8988T (cell line): ENCODE results near the gene YPEL2.

ENCODE experiments used
- DNase-seq: peaks from one replicate; pipeline ENCODE4 v3.0.0; 2011

Gene YPEL2

GRCh38 chr17:59330053-59330942 is 1.2 kb upstream of the YPEL2 start:
- DNase-seq: no peak

DNA sequence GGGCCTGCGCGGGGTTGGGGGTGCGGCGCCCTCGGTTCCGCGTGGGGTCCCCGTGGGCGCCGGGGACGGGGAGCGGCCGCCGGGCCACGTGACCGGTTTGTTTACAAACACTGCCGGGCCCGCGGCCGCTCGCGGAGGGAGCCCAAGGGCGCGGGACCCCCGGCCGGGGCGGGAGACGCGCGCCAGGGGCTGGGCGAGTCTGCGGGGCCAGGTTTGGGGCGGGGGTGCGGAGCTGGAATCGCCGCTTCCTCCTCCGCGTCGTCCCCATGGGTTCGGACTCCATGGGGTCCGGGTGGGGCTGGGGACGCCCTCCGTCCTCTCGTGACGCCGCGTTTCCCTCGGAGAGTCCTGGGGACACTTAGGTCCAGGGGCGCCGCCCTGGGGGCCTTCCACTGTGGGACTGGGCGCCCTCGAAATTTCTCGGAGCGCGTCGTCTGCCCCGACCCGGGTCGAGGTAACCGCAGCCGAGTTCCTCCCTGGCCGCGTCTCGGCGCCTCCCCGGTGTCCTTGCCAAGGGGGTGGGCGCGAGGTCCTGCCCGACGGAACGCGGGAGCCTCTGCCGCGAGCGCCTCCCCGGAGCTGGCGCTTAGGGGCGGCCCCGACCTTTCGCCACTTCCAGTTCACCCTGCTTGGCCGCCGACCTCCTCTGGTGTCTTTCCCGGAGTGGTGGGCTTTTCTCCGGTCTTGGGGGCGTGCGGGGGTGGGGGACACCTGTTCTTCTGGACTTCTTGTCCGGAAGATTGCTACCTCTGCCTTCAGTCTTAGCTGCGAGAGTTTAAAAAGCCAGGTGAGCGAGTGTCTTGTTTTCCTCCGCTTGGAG is 684 bp downstream of the YPEL2 start:
- DNase-seq: peak; percentile 18

DNA sequence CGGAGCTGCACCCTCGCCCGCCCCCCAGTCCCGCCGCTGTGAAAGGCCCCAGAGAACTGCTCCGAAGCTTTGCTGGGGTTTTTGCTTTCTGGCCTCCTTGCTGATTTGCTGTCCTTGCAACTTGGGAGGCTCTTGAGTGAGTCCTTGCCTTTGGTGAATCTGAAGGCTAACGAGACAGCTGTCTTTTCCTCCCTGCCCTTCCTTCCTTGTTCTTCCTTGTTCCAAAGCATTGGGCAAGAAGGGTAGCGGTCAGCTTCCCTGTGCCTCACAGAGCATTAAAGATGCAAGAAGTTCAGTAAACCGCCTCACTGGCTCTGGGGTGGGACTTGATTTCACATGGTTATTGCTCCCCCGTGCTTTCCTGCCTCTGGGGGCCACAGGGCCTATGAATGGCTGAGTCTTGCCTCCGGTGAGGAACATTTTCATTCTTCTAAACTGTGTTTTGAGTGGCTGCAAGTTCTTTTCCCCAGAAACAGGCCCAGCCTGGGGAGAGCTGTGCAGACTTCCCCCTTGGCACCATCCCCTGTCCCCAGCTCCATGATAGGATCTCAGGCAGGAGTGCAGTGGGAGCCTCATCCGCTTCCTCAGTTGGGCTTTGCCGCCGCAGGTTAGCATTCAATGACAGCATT is 1.4 kb downstream of the YPEL2 start:
- DNase-seq: no peak

- no peak for DNase-seq
Measured at GRCh38 chr17:59333836-59334235, 2.4 kb downstream of the YPEL2 start.

DNA sequence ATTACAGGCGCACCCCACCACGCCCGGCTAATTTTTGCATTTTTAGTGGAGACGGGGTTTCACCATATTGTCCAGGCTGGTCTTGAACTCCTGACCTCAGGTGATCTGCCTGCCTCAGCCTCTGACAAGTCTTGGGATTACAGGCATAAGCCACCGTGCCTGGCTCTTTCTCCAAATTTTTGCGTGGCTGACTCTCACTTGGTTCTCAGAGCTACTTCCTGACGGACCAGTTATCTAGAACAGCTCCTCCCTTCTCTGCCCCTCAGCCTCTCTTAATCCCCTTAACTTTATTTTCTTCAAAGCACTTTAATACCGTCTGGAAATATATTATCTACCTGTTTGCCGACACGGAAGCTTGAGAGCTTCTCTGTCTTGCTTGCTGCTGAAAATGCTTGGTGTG is 4.2 kb downstream of the YPEL2 start:
- DNase-seq: no peak

- no peak for DNase-seq
Measured at GRCh38 chr17:59337741-59338299, 6.4 kb downstream of the YPEL2 start.

DNA sequence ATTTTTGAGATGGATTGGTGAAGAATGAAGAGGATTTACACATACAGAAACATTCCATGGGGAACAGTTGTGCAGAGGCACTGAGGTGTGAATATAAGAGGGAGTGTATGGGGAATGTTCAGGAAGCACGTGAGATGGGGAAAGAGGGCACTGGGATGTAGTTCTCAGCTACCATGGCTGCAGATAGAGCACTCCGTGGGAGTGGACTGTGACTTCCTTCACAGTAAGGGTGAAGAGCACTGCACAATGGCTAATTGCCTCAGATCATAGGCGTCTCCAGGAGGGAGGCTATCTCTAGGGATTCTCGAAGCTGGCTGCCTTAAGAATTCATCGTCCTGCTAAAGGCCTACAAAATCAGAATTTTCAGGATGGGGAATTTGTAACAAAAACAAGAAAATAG is 7.0 kb downstream of the YPEL2 start:
- DNase-seq: no peak

DNA sequence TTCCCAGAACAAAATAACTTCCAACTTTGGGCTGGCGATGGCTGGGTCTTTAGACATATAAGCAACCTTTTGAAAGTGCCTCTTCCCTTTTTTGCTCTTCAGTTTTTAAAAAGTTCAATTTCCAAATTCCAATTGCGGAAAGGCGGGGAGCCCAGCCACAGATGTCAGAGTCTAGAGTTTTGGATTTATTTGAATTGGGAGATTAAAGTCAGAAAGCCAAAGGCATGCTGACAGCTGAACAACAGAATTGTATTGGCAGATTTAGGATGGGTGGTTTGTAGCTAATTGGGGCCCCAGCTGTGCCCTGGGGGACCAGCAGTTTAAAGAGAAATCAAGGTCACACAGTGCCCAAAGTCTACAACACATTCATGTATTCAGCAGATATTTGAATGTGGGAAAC is 10.5 kb downstream of the YPEL2 start:
- DNase-seq: no peak

- no peak for DNase-seq
Measured at GRCh38 chr17:59342681-59343131, 11.3 kb downstream of the YPEL2 start.

DNA sequence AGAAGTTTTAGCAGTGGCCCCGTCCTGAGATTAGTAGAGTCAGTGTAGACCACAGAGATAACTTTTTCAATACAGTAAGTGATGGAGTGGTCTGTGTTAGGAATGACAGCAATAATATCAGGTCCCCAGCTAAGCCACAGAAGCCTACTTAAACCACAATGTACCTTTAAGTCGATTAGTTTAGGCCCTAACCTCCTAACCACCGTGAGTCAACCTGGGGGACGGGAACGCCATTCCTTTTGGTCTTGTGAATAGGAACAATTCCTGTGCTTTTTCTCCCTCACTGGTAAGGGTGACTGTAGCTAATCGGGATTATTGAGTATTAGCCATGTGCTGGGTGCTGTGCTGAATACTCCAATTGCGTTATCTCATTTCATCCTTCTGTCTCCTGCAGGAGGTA is 14.0 kb downstream of the YPEL2 start:
- DNase-seq: no peak

- DNase-seq: no peak
Measured at GRCh38 chr17:59346341-59346740, 14.9 kb downstream of the YPEL2 start.

DNA sequence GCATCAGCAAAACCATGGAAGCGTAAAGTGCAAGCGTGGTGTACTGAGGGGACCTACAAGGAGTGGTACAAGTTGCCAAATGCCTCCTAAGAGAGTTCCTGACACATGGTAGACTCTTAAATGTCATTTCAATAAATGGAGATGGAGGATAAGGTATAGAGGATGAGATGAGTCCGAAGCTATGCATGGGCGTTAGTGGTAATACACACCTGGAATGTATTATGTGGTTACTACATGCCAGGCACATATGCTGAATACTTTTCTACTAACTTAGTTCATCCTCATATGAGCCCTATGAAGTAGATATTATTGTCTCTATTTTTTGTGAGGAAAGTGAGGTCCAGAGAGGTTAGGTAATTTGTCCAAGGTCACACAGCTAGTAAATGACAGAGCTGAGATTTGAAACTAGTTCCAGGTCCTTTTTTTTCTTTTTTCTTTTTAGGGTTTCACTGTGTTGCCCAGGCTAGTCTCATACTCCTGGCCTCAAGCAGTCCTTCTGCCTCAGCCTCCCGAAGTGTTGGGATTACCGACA is 15.5 kb downstream of the YPEL2 start:
- DNase-seq: no peak

DNA sequence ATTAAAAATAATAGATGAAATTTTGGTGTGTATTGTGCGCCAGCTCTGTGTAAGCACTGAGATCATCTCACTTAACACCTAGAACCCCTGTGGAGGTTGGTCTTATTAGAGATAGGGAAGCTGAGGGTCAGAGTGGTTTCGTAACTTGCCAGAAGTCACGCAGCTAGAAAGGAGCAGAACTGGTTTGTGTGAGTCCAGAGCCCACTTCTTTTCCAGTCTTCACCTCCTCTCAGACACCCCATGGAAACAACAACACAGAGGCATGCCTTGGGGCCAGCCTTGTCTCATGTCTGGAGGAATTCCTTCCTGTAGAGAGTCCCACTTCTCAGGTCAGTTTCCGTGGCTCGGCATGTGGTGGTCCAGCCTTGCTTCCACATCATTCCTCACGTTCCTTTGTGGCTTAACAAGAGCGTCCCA is 16.5 kb downstream of the YPEL2 start:
- DNase-seq: no peak

DNA sequence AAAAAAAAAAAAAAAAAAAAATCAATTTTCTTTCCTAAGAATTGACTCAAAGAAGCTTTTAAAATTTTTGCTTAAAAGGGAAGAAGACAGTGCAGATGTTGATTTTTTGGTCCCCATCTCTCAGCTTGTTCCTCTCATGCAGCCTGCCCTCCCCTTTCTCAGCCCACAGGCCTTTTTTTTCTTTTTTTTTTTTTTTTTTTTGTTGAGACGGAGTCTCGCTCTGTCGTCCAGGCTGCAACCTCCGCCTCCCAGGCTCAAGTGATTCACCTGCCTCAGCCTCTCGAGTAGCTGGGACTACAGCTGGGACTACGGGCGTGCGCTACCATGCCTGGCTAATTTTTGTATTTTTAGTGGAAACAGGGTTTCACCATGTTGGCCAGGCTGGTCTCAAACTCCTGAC is 17.7 kb downstream of the YPEL2 start:
- DNase-seq: no peak

- no peak for DNase-seq
Measured at GRCh38 chr17:59353106-59353854, 21.8 kb downstream of the YPEL2 start.

- DNase-seq: no peak
Measured at GRCh38 chr17:59353936-59354755, 22.7 kb downstream of the YPEL2 start.

DNA sequence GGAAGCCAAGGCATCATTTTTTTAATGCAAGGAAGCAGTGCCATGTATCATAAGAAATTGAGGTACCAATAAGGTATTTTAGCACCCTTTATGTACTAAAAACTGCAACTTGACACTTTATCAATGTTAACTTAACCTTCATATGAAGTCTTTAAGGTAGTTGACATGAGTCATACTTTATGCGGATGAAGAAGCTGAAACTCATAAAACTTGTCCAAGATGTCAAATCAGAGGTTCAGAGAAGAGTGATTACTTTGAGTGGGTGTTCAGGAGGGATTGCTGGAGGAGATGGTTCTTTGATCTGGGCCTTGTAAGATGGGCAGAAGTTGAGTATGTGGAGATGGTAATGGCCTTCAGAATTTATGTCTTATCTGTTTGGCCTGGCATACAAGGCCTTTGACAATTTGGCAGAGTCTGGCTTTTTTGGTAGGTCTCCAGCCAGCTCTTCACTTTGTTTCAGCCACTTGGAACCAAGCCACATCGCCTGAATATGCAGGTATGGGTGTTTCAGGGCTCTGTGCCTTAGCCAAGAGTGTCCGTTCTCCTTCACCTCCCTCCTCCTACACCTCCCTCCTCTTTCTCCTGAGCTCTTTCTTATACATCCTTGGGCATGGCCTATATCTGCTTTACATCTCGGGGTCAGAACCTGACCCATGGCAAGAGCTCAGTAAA is 23.7 kb downstream of the YPEL2 start:
- no peak for DNase-seq

DNA sequence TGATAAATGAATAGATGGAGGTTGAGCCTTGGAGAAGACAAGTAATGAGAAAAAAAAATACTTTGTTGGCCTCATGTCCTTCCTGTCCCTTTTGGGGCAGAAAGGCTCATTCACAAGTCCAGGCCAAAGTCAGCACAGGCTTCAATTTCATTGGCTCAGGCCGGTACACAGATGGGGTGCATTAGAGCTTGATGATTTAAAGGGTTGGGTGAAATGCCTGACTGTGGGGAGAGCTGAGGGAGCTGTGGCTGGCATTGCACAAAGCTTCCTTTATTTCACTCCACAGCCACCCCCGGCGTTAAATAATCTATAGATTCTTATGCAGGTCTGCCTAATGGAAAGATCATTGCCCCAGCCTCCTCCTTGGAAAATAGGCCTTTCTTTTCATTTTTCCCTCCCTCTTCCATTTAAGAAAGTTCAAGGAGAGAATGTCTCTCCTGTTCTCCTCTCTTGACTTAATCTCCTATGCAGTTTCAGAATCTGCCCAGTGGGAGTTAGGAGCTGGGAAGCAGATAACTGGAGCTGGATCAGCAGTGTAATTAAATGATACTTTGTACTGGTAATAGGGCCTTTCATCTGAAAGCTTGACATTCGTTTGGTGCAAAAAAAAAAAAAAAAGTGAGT is 24.4 kb downstream of the YPEL2 start:
- no peak for DNase-seq

- DNase-seq: no peak
Measured at GRCh38 chr17:59356543-59357218, 25.2 kb downstream of the YPEL2 start.
